ENCODE data around the gene ADGRF5. TPM values are rescaled to one million over a fixed set of nuclear protein-coding genes. Genes with fewer than 3 reads are reported as not detected.

ADGRF5 gene
- total RNA-seq, 1 experiment from 2014 or later: not detected

DNA sequence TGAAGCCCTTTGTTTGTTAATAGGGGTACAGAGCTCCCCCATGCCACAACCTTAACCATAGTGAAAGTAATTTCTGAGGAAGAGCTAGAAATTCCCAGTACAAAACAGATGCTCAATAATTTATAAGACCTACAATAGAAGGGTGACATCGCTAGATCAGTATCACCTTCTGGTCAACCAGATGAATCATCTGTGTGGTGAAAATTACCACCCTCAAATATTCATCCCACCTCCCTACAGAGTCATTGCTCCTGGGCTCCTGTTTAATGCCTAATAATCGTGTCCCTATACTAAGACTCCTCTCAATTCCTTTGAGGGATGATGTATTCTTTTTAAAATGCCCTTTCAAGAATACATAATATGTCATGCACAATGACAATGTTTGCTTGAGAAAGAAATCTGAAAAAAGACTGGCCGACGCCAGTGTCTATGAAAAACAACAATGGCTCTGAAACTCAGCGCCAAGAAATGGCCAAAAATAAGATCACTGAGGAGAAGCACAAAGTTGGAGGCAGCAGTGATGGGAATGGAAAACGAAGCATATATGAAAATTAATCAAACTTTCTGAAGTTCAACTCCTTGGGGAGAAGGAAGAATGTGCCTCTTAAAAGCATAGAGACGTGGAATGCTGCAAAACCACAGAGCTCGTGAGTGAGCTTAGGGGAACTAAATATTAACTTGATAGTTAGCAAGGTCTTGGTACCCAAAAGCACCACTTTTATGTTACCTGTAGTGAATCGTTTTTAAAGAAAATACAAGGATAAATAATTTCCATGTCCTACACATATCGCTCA, 11.0 kb upstream of the ADGRF5 start:
- DNase-seq (ENCODE audit: low spot score): no peak

DNA sequence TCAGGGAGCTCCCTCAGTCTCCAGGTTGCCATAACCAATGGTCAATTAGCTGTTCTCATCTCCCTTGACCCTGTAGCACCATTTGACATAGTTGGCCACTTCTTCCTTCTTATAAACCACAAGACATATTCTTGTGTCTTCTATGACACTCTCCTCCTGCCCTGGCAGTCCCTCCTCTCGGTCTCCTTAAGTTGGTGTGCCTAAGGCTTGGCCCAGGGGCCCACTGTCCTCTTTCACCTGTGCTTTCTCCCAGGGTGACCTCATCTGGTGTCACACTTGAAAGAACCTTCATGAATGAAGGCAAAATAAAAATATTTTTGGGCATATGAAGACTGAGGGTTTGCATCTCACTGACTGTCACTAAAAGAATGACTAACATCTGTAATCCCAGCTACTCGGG, 9.7 kb upstream of the ADGRF5 start:
- no peak for DNase-seq (ENCODE audit: low spot score)

GRCh38 chr6:46930331-46930730, 8.6 kb upstream of the ADGRF5 start:
- no peak for DNase-seq (ENCODE audit: low spot score)

- DNase-seq (ENCODE audit: low spot score): no peak
Measured at GRCh38 chr6:46927066-46927465, 5.3 kb upstream of the ADGRF5 start.

- DNase-seq (ENCODE audit: low spot score): no peak
Measured at GRCh38 chr6:46926481-46926880, 4.7 kb upstream of the ADGRF5 start.

- peak; percentile 31 for DNase-seq (ENCODE audit: low spot score)
Measured at GRCh38 chr6:46925563-46926253, 4.0 kb upstream of the ADGRF5 start.

DNA sequence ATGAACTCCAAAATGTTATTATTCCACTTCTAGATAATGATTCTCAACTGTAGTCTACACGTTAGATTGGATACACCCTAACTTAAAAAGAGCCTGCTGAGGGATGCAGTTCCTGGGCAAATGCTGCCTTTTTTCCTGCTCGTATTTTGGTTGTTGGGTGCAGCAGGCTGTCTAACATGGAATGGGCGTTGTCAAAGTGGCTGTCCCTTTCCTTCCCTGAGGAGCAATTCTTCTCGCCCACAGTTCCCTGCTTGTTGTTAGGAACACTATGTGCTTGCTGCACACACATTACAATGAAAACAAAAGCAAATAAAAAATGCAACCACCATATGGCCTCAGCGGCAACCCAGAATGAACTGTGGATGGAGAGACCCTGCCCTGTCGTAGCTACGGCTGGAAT, 1.7 kb upstream of the ADGRF5 start:
- no peak for DNase-seq (ENCODE audit: low spot score)

- DNase-seq (ENCODE audit: low spot score): no peak
Measured at GRCh38 chr6:46921059-46921458, 679 bp downstream of the ADGRF5 start.

DNA sequence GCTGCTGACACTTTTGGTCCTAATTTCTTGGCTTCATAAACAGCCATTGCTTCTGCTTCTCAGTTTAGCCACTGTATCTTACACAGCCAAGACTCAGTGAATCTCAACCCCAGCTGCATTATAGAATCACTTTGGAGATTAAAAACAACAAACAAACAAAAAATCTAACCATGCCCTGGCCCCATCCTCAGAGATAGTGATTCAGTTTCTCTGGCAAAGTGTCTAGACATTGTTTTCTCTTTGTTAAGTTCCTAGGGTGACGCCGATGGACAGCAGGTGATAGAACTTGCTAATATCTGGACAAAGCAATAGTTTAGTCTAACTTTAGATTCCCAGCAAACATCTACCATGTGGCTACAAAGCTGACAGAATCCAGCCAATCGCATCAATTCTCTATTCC, 2.9 kb downstream of the ADGRF5 start:
- DNase-seq (ENCODE audit: low spot score): no peak

DNA sequence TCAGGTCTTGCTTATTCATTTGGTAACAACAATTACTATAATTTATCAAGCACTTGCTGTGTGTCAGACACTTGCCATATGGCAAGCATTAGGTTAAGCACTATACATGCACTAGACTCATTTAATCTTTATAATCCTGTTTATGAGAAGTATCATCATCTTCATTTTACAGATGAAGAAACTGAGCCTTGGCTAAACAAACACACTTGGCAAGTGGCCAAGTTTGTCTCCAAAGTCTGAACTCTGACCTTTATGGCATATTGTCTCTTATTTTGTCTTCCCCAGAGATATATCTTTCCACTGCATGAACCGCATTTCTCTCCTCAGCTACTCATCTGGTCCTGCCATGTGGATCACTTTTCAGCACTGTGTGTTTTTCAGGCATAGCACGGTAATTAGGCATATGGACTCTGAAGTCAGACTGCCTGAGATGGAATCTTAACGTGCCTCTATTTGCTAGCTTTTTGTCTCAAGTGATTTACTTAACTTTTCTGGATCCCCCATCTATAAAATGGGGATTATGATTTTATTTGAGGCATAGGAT, 4.7 kb downstream of the ADGRF5 start:
- DNase-seq (ENCODE audit: low spot score): no peak

GRCh38 chr6:46915866-46916265, 5.9 kb downstream of the ADGRF5 start:
- DNase-seq (ENCODE audit: low spot score): no peak

- no peak for DNase-seq (ENCODE audit: low spot score)
Measured at GRCh38 chr6:46915380-46915779, 6.4 kb downstream of the ADGRF5 start.

- peak; percentile 52 for DNase-seq (ENCODE audit: low spot score)
Measured at GRCh38 chr6:46914279-46914810, 7.4 kb downstream of the ADGRF5 start.

DNA sequence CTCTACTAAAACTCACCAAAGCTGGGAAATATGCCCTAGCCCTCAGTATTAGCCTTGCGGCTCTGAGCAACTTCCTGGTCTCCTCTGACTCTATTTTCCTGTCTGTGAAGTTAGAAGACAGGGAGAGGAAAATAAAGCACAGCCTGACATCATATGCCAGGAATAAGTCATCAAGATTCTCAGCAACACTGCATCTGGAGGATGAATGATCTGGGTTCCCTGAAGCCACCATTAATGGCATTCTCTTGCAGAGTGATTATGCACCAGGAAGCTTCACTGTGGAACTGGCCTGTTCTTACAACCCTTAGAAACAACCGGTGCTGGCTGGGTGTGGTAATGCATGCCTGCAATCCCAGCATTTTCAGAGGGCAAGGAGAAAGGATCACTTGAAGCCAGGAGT, 12.4 kb downstream of the ADGRF5 start:
- no peak for DNase-seq (ENCODE audit: low spot score)

GRCh38 chr6:46906776-46907175, 15.0 kb downstream of the ADGRF5 start:
- no peak for DNase-seq (ENCODE audit: low spot score)

DNA sequence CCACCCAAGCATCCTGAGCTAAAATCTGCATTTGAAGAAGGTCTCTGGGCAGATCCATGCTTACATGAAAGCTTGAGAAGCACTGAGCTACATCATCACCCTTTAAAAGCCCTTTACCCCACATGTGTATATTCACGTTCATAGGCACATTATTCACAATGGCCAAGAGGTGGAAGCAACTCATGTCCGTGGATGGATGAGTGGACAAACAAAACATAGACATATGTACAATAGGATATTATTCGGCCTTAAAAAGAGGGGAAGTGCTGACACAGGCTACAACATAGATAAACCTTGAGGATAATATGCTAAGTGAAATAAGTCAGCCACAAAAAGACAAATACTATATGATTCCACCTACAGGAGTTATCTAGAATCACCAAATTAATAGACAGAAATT, 17.6 kb downstream of the ADGRF5 start:
- no peak for DNase-seq (ENCODE audit: low spot score)

GRCh38 chr6:46903175-46903574, 18.6 kb downstream of the ADGRF5 start:
- no peak for DNase-seq (ENCODE audit: low spot score)

GRCh38 chr6:46901882-46902314, 19.8 kb downstream of the ADGRF5 start:
- DNase-seq (ENCODE audit: low spot score): no peak

DNA sequence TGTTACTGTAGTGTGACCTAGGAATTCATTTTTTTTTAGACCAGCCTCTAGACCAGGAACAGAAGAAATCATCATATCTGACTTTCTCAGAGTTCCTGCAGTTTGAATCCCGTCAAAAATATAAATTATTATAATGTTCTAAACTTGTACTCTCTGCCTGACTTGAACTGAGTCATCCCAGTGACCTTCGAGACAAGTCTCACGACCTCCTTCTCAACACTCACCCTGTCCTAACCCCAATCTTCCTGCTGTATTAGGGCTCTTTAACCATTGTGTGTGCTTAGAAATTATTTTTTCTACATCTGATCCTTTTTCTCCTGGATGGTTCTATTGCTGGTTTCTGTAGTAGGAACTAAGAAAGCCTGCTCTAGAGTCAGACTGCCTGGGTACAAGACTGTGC, 21.5 kb downstream of the ADGRF5 start:
- DNase-seq (ENCODE audit: low spot score): no peak

DNA sequence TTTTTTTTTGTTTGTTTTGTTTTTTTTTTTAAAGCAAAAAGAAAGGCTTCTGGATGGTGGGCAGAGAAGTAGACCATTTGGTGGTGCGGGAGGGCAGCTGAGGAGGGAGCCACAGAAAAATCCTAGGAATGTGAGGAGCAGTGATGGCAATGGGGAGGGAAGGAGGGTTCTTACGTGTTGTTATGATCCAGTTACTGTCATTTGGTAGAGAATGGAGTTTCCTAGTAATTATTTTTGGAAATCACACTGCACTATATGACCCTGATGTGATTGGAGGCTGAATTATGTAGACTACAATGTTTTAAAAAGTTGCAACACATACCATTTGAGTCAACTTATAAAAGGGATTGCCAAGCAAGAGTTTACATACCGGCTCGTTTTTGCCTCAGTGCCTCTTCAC, 22.1 kb downstream of the ADGRF5 start:
- DNase-seq (ENCODE audit: low spot score): no peak

DNA sequence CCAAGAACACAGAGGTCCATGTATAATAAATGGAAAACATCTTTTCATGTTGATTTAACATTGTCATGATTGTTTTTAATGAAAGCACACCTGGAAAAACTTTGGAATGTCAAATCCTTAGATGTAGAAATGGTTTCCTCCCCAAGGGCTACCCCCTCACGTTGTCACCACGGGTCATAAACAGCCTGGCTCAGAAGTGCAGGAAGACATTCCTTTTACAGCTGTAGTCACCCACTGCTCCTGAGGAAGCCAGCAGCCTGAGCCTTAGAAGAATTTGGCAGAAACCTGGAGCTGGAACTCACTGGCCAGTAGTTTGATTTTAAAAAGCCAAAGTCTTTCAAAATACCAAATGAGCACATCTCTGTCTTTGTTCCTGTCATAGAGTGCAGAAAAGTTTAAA, 23.7 kb downstream of the ADGRF5 start:
- DNase-seq (ENCODE audit: low spot score): no peak

DNA sequence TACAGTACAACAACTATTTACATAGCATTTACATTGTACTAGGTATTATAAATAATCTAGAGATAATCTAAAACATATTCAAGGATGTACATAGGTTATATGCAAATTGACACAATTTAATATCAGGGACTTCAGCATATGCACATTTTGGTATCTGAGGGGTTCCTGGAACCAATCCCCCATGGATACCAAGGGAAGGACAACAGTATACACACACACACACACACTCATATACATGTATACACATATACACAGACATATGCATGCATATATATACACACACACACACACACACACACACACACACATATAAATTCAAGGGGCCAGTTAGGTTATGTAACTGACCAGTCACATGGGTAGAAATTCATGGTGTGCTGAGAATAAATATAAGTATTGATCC, 24.9 kb downstream of the ADGRF5 start:
- no peak for DNase-seq (ENCODE audit: low spot score)

DNA sequence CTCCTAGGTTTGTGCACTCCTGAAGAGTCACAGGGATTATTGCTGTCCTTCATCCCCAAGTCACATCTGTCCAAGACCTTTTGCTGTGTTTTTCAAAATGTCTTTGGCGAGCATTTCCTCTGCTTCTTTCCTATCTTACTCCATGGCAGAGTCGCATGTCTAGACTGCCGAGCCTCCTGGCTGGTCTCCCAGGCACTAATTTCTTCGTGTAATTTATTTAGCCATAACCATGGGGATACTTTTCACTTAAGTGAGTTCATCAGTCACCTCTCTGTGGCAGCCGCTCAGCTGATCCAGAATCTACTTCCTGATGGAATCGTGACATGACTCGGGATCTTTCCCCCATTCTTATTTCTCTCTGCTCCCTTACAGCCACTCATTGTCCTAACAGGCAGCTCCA, 25.8 kb downstream of the ADGRF5 start:
- DNase-seq (ENCODE audit: low spot score): no peak

All from H4 (cell line).